GM12872 (cell line): Measurements from ENCODE around the gene KRT2.

Experiments
- CTCF ChIP-seq: IDR thresholded peaks from 3 replicates; pipeline ENCODE4 v1.5.1; 2011; ENCODE audit warnings: low read depth, mild to moderate bottlenecking, low read length, moderate library complexity; ENCODE audit not compliant: insufficient read depth

Gene KRT2

GRCh38 chr12:52651726-52652261, at the start of gene KRT2:
KRT2 (minus strand) TSS chr12:52652211; CDS start chr12:52652142, 69 bp downstream.
- TF ChIP-seq CTCF: no peak

- no peak for TF ChIP-seq CTCF
Observed at GRCh38 chr12:52701281-52701680, 49.3 kb upstream of the KRT2 start.

GRCh38 chr12:52699960-52700359, 47.9 kb upstream of the KRT2 start:
- TF ChIP-seq CTCF: no peak

- no peak for TF ChIP-seq CTCF
Observed at GRCh38 chr12:52699373-52699772, 47.4 kb upstream of the KRT2 start.

GRCh38 chr12:52698651-52699340, 46.8 kb upstream of the KRT2 start:
- TF ChIP-seq CTCF: no peak

GRCh38 chr12:52697058-52697582, 45.1 kb upstream of the KRT2 start:
- no peak for TF ChIP-seq CTCF

GRCh38 chr12:52696588-52696987, 44.6 kb upstream of the KRT2 start:
- no peak for TF ChIP-seq CTCF
